ENCODE results near the gene KPNA4.
A peak's percentile ranks its signal among the peaks of the same experiment; 100 is the strongest.
"Not testable (repeated sequence)": the region's sequence is repeated elsewhere in the genome, so short reads cannot be mapped to it uniquely, and the experiment has no call there.

Gene KPNA4, protein sequence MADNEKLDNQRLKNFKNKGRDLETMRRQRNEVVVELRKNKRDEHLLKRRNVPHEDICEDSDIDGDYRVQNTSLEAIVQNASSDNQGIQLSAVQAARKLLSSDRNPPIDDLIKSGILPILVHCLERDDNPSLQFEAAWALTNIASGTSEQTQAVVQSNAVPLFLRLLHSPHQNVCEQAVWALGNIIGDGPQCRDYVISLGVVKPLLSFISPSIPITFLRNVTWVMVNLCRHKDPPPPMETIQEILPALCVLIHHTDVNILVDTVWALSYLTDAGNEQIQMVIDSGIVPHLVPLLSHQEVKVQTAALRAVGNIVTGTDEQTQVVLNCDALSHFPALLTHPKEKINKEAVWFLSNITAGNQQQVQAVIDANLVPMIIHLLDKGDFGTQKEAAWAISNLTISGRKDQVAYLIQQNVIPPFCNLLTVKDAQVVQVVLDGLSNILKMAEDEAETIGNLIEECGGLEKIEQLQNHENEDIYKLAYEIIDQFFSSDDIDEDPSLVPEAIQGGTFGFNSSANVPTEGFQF

DNA sequence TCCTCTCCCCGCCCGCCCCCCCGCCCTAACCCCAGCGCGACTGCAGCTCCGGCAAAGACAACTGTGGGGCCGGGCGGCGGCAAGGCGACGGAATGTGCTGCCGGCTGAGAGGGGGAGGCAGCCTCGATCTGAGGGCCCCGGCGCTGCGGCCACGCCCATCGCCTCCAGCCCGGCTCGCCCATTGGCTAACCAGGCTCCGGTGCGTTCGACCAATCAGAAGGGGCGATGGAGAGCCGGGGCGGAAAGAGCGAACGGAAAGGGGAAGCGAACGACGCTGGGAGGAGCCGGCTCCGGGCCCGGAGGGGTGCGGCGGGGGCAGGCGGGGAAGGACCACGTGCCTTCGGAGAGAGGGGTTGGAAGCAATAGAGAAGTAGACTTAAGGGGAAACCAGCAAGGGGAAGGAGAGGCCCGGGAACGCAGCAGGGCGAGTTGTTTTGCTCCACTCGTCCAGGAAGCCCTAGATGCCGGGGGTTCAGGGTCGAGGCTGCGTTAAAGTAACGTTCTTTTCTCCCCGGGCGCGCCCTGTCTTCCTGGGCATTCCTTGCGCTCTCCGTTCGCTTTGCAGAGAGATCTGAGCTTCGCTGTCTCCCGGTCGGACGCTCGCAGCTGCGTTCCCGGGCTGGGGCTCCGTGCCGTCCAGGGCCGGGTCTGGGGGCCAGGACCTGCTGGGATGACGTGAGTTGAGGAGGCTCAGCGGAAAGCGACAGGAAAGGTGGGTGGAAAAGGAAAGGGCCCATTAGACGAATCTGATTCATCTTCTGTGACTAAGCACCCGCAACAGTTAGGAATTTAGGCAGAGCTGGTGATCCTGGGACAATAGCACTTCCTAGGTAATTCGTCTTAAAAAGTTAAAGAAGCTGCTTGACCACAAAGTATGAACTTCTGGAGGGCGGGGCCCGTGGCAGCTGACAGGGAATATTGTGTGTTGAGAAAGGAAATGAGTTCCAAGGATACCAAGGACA lies at the start of gene KPNA4:
Gene KPNA4, minus strand, starts transcription at position 130 of the 962 bp plus-strand sequence. CDS start 289 bp downstream, outside the sequence.
- DNase-seq = peak; percentile 96

DNA sequence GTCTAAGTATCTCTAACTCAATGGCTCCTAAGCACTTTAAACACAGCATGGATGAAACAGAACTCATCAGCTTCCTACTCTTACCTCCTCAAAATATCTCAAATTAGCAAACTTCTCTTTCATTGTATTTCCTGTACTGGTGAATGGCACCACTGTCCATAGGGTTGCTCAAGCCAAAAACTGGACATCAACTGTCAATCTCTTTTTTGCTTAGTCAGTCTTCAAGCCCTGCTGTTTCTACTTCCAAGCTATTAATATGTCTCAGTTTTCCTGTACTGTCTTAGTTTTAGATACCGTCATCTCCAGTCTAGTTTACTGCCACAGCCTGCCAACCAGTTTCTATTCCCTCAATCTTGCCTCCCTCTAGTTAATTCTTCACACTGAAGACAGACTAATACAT lies 48.3 kb upstream of the KPNA4 start:
- DNase-seq = no peak

DNA sequence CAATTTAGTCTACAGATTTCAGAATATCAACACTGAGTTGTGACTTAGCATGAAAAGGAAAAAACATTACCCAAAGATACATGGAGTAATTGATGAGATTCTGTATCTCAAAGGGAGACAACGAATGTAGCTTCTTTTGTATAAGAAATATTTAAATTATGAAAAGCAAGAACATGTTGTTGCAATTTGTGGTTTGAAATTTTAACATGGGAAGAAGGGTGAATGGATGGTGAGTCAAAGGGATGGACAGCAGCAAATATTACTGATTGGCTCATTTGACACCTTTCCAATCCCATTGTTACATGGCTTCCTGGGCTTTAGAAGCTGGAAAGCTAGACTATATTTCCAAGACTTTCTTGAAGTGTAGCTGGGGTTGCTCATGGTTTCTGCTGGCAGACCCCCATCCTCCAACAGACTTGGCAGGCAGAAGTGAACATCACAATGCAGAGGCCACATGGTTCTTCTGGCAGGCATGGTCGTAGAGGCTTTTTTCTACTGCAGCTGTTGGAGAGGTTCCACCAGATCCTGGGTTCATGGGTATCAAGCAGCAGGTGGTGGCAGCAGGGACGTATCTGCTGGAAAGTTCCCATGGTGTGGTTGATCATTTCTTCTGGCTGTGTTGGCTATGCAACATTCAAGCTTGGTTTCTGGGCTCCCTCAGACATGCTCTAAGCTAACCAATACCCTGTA lies 47.2 kb upstream of the KPNA4 start:
- DNase-seq = no peak

DNA sequence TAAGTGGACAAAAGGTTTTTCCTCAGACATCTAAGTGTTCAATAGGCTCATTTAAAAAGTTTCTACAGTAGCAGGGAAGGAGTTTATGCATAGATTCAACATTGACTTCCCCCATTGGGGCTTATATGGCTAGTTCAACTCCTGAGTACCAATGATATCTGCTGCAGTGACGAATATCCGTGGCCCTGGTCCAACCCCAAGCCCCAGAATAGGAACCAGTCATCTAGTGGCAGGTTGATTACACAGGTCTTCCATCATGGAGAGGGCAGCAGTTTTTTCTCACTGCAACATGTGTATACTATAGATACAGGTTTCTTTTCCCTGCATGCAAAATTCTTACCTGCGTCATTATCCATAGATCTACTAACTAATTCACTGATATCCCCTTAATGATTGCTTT lies 45.8 kb upstream of the KPNA4 start:
- no peak for DNase-seq

DNA sequence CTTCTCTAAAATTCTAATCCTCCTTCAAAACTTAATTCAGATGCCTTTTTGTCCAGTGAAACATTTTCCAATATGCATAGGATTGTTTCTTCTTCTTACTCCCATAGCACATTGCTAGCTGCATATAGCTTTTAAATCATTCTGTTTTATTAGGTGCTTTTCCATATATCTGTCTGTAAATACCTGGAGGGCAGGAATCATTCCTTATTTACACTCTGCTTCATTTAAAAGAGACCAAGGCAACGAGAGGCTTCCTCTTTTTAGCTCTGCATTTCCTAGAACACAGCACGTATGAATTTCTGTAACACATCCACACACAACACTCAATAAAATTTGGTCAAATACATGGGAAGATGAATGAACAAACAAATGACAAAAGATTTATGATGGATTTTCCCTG lies 43.5 kb upstream of the KPNA4 start:
- no peak for DNase-seq

DNA sequence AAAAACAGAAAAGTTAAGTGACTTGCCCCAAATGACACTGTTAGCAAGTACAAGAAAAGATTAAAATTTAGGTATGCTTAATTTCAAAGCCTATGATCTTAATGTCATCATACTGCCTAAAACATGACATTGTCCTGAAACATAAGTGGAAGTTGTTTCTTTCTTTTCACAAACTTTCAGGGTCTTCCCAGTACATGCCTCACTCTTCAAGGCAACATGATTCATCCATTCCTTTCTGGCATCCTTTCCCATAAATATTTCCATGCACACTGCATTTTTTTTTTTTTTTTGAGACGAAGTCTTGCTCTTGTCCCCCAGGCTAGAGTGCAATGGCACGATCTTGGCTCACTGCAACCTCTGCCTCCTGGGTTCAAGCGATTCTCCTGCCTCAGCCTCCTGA lies 42.5 kb upstream of the KPNA4 start:
- no peak for DNase-seq

DNA sequence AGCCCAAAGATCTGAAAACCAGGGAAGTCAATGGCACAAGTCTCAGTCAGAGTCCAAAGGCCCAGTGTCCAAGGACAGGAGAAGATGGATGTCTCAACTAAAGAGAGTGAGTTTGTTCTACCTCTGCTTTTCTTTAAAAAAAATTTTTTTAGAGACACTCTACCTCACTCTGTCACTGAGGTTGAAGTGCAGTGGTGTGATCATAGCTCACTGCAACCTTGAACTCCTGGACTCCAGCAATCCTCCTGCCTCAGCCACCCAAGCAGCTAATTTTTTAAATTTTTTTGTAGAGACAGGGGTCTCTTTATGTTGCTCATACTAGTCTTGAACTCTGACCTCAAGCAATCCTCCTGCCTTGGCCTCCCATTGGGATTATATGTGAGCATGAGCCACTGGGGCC lies 39.9 kb upstream of the KPNA4 start:
- DNase-seq = no peak

DNA sequence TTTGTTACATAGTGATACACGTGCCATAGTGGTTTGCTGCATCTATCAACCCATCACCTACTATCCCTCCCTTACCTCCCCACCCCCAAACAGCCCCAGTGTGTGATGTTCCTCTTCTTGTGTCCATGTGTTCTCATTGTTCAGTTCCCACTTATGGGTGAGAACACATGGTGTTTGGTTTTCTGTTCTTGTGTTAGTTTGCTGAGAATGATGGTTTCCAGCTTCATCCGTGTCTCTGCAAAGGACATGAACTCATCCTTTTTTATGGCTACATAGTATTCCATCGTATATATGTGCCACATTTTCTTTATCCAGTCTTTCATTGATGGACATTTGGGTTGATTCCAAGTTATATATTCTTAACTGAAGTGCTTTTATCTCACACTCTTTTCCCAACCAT lies 38.5 kb upstream of the KPNA4 start:
- DNase-seq = not testable (repeated sequence)

DNA sequence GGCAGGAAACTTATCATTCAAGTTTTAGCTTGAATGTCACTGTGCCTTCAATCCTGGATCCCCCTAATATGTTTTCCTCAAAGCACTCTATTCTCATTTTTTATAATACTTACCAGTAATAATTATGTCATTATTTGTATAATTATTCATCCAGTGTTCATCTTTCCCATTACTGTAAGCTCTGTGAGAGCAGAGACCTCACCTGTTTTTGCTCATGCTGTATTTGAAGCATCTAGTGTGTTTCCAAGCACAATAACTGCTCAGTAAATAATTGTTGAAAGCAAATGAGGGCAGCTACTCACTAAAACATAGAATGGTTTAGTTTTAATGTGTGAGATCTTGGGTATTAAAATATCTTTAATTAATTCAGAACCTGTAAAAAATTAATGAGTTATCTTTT lies 36.9 kb upstream of the KPNA4 start:
- no peak for DNase-seq

DNA sequence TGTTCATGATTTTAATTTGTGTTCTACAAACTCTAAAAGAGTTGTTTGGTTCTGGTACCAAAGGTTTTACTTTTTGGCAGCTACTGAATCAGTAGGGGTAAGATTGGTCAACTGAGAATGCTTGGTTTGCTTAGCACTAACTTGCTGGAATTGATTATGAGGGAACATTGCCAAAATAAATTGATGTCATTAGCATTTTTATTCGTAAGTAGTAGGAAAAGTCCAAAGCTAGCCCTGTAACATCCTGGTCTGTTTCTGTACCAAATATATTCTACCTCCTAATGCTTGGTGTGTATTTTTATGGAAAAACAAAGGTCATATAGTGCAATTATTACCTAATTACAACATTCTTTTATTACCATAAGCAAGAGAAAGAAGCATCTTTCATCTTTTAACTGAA lies 35.9 kb upstream of the KPNA4 start:
- no peak for DNase-seq

DNA sequence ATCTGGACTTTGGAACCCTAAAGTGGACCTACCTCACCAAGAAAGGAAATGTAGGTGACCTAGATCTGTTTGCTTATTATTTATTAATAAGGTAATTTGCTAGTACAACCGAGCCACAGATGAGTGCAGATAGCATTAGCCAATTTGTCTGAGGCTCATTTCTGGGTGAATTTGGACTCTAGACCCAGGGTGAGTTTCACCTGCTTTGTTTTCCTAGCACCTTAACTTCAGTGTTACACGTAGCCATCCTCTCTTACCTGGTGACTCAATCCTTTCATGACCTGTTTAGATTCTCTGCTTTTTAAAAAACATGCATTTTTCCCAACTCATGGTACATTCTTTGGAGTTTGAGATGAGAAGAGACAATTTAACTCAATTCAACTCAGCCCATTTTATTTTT lies 33.5 kb upstream of the KPNA4 start:
- DNase-seq = no peak

DNA sequence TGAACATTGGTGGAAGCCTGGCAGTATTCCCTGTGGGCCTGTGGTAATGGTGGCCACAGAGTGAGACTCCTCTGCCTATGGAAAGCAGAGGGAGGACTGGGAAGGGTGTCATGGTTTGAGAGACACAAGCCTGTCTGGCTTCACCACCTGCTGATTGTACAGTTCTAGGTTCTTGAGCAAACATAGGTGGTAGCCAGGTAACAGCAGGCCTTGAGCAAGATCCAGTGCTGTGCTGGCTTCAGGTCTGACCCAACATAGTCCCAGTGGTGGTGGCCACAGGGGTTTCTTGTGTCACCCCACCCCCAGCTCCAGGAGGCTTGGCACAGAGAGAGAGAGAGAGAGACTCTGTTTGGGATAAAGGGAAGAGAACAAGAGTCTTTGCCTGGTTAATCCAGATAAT lies 22.7 kb upstream of the KPNA4 start:
- no peak for DNase-seq

DNA sequence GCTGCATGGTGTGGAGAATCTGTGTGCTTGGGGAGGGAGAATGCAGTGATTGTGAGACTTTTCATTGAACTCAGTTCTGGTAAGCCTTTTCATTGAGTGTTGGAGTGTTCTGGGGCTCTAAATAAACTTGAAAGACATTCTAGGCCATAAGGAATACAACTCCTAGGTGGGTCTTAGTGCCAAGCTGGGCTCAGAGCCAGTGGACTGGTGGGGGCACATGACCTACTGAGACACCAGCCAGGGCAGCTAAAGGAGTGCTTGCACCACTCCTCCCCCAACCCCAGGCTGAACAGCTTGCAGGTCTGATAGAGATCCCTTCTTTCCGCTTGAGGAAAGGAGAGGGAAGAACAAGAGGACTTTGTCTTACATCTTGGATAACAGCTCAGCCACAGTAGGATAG lies 21.7 kb upstream of the KPNA4 start:
- no peak for DNase-seq

DNA sequence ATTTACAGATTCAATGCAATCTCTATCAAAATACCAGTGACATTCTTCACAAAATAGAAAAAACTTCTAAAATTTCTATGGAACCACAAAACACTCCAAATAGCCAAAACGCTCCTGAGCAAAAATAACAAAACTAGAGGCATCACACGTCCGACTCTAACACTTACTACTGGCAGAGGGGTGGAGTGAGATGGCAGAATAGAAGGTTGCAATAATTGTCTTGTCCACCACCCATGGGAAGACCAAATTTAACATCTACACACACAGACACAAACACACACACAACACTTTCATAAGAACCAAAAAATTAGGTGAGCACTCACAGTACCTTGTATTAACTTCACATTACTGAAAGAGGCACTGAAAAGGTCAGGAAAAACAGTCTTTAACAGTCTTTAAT lies 21.3 kb upstream of the KPNA4 start:
- no peak for DNase-seq

DNA sequence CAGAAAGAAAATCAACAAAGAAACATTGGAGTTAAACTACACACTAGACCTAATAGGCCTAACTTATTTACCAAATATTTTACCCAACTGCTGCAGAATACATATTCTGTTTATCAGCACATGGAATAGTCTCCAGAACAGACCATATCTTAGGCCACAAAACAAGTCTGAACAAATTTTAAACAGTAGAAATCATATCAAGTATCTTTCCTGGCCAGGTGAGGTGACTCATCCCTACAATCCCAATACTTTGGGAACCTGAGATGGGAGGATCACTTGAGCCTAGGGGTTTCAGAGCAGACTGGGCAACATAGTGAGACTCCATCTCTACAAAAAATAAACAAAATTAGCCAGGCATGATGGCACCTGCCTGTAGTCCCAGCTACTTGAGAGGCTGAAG lies 18.1 kb upstream of the KPNA4 start:
- no peak for DNase-seq

DNA sequence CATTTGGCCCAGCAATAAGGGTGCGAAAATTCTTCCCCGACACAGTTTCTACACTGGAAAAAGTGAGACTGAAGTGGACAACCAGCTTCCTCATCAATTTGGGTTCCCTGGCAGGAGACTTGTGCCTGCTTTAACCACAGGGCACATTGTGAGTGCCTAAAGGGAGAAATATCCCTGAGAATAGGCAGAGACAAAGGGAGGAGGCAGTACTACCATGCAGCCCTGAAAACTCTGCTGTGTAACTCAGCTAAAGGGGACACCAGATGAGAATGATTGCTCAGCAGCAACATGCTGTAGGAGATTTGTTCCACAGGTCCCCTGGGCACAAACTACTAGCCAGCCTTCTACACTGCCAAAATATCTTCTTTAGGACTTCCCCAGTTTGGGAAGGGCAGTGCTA lies 15.6 kb upstream of the KPNA4 start:
- no peak for DNase-seq

DNA sequence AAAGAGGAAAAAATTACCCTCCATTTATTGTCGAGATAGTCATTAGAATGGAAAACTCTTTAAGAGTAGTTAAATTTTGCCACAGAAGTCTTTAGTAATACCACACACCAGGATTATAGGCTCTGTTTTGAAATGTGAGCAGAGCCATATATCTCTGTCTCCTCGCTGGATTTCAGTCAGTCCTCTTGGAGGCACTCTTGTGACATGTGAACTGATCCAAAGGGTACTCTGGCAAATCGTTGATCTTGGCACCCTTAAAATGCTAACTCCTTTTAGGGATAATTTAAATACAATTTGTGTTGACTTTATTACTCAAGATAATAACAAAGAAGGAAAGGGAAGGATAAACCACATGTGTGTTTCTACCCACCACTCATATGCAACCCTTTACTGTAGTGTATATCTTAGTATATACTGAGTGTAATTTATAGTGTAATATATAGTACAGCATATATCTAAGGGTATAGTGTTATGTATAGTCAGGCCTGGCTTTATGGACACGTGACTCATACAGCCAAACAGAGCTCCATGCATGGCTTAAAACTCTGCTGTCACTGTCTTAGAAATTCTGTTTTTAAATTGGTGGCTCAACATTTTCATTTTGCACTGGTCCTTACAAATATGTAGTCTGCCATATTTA lies 12.3 kb upstream of the KPNA4 start:
- DNase-seq = no peak

DNA sequence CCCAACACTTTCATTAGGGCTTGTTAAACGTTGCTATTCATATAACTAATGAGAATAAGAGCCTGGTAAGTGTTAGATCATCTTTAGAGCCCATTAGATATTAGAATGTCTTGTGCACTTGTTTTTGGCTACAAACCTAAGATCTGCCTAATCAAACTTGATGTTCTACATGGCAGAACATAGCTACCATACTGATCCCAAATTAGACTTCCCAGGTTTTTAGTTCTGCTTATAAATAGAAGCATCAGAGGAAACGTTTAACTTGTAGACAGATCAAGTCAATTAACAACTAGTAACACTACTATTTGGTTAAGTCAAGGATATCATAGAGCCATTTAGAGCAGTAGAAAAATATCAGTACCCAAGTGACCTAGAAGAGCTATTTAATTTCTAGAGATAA lies 11.7 kb upstream of the KPNA4 start:
- DNase-seq = no peak

DNA sequence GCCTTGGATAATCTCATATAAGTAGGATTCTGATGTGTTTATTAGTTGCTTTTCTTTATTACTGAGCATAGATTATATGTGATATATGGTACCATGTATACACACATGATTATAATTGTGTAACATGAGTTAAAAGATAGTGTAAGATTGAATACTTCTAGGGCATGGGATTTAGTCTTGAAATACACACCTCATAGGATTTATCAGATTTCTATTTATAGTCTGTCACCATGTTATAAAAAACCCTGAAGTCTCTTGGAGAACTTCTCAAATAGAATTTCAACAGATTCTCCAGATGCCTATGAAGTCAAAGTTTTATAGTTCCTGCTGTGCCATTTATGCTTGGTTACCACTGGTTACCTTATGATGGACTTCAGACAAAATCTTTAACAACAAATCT lies 11.2 kb upstream of the KPNA4 start:
- no peak for DNase-seq

DNA sequence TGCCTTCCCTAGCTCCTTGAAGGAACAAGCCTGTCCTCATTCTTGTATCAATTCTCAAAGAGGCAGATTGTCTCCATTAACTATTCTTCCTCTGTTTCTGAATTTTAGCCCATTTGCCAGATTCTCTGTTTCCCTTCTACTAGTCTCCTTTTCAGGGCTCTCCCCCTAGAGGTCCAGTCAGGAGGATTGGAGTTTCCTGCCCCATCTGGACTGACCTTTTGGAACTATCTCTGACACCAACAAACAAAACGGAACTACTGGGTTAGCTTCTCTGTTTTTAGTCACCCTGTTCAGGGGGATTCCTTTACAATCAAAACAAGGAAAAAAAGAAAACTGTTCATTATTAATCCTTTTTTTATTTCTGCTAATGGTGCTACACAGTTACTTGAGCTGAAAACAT lies 10.2 kb upstream of the KPNA4 start:
- no peak for DNase-seq

DNA sequence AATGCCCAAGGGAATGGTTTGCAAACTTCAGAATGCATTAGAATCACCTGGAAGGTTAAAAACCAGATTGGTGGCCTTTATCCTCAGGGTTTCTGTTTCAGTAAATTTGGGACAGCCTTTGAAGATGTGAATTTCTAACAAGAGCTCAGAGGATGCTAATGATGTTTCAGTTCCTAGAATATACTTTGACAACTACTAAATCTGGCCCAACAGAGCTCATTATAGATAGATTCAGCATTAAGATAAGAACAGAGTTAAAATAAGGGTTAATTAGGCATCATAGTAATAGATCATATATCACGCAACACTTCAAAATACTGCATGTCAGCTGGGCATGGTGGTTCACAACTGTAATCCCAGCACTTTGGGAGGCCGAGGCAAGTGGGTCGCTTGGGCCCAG lies 9.3 kb upstream of the KPNA4 start:
- no peak for DNase-seq

DNA sequence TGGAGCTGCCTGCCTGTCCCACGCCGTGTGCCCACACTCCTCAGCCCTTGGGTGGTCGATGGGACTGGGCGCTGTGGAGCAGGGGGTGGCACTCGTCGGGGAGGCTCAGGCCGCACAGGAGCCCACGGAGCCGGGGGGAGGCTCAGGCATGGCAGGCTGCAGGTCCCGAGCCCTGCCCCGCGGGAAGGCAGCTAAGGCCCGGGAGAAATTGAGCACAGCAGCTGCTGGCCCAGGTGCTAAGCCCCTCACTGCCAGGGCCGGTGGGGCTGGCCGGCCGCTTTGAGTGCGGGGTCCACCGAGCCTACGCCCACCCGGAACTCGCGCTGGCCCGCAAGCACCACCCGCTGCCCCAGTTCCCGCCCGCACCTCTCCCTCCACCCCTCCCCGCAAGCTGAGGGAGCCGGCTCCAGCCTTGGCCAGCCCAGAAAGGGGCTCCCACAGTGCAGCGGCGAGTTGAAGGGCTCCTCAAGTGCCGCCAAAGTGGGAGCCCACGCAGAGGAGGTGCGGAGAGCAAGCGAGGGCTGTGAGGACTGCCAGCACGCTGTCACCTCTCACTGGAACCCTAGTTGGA lies 8.7 kb upstream of the KPNA4 start:
- not testable (repeated sequence) for DNase-seq

All from CD4-positive, alpha-beta T cell treated with Interleukin-17A for 4 hours (primary cell).